Measurements from ENCODE around the gene ABHD6.
"Not testable (repeated sequence)": the region's sequence is repeated elsewhere in the genome, so short reads cannot be mapped to it uniquely, and the experiment has no call there.

ABHD6 gene

GRCh38 chr3:58210761-58211460, 26.7 kb upstream of the ABHD6 start, which contains the start of gene DNASE1L3:
Gene DNASE1L3, minus strand, starts transcription at chr3:58210972. Its CDS starts 66 bp downstream, at chr3:58210906.
- DNase-seq = no peak

GRCh38 chr3:58214484-58215316, 22.9 kb upstream of the ABHD6 start:
- peak; percentile 15 for DNase-seq

GRCh38 chr3:58215317-58216025, 22.1 kb upstream of the ABHD6 start:
- no peak for DNase-seq

DNA sequence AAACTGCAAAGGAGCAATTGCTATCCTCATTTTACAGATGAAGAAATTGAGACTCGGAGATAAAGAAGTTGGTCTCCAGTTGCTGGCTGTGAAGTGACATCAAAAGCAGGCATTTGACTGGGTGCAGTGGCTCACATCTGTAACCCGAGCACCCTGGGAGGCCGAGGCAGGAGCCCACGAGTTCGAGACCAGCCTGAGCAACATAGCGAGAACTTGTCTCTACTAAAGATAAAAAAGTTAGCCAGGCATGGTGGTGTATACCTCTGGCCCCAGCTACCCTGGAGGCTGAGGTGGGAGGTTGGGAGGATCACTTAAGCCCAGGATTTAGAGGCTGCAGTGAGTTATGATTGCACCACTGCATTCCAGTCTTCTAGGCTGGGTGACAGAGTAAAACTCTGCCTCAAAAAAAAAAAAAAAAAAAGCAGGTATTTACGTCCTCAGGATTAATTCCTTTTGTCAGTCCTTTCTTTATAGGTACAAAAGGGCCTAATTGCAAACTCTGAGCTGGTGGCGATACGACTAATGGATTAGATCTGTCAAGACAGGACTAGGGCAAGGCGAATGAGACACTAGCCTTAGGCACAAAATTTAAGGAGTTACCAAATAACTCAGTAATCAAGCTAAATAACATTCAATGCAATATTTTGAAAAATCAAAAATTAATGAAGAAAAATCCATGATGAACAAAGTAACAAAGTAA, 20.9 kb upstream of the ABHD6 start:
- DNase-seq = no peak

- DNase-seq = peak; percentile 39
These were observed 20.3 kb upstream of the ABHD6 start for GRCh38 chr3:58217209-58217811.

GRCh38 chr3:58218904-58219303, 18.7 kb upstream of the ABHD6 start:
- DNase-seq = no peak

GRCh38 chr3:58222161-58222724, 15.3 kb upstream of the ABHD6 start:
- DNase-seq = no peak

DNA sequence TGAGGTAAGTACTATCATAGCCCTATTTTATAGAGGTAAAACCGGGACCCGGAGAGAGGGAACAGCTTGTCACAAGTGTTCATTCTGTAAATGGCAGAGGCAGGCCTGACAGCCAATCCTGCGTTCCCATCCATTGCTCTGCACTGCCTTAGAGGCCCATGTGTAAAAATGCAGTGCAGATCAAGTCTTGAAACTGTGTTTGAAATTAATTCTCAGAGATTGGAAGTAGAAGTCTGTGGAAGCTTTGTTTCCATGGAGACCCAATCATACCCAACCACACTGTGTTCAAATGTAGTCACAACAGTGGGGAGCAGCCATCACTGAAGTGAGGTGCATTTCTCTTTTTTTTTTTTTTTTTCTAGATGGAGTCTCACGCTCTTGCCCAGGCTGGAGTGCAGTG, 13.7 kb upstream of the ABHD6 start:
- no peak for DNase-seq

GRCh38 chr3:58227933-58228332, 9.7 kb upstream of the ABHD6 start:
- DNase-seq = not testable (repeated sequence)

GRCh38 chr3:58230876-58231552, 6.6 kb upstream of the ABHD6 start:
- DNase-seq = no peak

DNA sequence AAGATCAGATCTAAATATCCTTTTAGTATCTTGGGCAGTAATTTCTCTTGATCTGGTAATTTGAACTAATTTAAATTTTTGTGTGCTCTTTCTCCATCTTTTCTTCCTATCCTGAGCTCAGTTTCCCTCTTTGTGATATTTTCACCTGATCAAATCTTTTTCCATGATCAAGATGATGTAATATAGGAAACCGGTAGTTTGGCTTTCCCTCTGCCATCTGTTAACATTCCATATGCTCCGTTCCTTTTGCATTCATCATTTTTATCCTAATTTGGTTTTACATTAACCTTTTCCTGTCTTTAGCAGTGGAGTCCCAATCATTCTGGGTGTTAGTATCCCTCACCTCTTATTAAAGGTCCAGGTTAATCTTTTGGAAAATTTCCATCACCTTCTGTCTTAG, 5.9 kb upstream of the ABHD6 start:
- DNase-seq = peak; percentile 17

DNA sequence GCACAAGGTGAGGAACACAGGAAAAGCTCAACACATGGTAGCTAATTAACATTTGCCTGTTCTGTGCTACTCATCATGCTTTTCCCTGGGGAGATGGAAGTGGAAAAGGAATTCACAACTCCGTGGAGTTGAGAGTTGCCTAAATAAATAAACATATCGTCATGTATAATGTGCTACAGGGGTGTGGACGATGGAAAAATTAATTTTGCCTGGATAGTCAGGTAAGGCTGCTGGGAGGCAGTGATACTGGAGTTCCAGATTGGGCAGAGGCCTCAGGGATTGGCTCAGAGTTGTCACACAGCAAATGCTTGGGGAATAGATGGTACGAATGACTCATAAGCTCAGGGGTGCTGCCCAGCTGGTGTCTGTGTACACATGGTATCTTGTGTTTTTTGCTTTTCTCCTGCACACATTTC, 3.1 kb upstream of the ABHD6 start:
- peak; percentile 37 for DNase-seq

GRCh38 chr3:58235970-58236369, 1.6 kb upstream of the ABHD6 start:
- DNase-seq = no peak

- no peak for DNase-seq
These were observed 910 bp upstream of the ABHD6 start for GRCh38 chr3:58236527-58237237.

DNA sequence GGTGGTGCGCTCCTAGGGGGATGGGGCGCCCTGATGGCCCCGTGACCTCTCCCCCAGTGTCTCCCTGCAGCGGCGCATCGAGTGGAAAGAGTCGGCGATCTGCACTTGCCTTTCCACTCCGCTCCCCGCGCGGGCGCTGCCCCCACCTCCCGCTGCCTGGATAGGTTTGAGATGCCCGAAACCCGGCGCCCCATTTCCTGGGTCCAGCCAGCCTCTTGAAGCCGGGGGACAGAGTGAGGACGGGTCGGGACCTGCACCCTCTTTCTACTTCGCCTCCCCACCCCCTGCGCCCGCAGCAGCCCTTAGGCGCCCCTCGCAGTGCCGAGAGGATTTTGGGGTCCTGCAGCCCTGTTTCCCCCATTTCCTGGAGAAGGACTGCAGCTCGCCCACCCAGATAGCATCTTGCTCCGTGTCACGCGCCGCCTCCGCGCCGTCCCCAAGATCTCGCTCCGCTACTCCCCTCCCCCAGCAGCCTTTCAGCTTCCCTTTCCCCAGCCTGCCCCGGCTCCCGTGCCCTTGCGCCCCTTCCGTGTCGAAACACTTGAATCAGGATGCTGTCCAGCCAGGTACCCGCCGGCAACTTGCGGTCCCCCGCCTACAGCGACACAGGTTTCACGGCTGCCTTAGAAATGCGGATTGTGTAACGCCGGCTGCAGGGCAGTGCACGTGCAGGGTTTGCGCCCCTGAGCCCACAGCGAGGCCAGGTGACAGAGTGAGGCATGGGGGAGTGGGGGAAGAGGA, 519 bp downstream of the ABHD6 start:
- DNase-seq = peak; percentile 19

DNA sequence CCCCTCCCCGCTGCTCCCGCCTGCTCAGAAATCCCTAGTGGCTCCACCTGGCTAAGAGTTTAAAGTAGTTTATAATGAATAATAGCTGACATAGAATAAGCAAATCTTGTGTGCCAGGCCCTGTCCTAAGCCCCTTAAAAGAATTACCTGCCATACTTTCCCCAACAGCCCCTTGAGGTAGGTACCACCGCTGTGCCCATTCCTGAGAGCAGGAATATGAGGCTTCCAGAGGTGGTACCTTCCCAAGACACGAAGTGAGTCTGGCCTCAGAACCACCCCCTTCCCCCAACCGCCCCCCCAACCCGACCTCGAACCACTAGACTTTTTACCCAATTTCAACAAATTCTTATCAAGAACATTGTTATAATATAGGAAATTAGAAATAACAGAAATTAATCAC, 1.2 kb downstream of the ABHD6 start:
- no peak for DNase-seq

DNA sequence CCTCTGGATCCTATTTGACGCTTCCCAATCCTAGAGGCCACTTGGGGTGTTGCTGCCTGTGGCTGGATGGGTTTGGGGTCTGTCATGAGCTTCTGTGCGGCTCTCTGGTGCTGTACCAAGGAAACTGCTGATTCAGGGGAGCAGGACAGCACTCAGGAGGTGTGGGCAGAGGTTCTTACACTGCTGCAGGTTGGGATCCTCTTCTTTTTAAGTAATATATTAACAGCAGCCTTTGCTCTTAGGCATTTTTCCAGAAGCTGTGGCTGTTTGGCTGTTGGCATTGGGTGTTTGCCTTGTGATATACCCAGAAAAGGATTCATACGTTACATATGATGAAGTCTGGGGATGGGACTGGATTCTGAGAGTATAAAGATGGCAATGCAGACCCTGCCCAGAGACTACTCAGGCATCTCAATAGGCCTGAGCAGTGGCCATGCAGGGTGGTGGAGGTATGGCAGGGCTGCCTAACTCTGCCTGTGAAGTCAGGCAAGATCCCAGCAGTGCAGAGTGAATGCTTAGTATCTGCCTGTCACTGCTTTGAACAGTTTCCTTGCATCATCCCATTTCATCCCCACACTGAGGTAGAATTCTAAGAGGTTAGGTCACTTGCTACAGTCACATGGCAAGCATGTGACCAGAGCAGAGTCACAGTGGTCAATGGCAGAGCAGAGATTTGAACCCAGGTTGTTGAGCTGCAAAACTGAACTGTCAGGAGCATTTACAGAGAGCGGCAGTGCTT, 3.9 kb downstream of the ABHD6 start:
- DNase-seq = no peak

GRCh38 chr3:58242340-58242739, 4.7 kb downstream of the ABHD6 start:
- DNase-seq = no peak

- not testable (repeated sequence) for DNase-seq
These were observed 5.3 kb downstream of the ABHD6 start for GRCh38 chr3:58242860-58243259.

All from fibroblast of skin of right quadriceps (primary cell).